Myocyte (in vitro differentiated cells): Measurements from ENCODE around the gene IFNGR1. TPM values are rescaled to one million over a fixed set of nuclear protein-coding genes. Genes with fewer than 3 reads are reported as not detected.

Experiments used
- DNase-seq: peaks from one replicate; pipeline ENCODE4 v3.0.0-alpha.2; 2012; ENCODE audit warnings: low read depth
- total RNA-seq: library from RNA; depleted of rRNA; stranded (reverse); fragments of >200 nt; gene quantifications from 2 replicates; pipeline ENCODE4 v1.2.3, GENCODE V29; 2014

IFNGR1 gene
- total RNA-seq, 1 donor from 2014 or later: 45.4 TPM

- no peak for DNase-seq
Measured at GRCh38 chr6:137177611-137178010, 41.6 kb downstream of the IFNGR1 start.

DNA sequence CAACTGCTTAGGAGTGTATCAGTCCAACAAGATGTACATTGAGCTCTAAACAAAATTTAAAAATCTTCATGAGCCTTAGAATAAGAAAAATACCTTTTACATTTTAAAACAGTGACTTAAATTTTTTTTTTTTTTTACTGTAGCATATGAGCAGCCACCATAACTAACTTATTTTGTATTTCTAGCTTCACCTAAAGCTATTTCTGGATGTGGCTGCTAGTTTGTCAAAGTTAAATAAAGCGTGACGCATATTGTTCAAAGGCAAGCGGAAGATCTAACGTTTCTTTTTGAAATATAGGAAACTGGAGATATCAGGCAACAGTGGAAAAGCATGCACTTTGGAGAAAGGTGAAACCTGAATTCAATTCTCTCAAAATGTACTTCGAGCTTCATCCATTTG, 42.5 kb downstream of the IFNGR1 start:
- DNase-seq: no peak

DNA sequence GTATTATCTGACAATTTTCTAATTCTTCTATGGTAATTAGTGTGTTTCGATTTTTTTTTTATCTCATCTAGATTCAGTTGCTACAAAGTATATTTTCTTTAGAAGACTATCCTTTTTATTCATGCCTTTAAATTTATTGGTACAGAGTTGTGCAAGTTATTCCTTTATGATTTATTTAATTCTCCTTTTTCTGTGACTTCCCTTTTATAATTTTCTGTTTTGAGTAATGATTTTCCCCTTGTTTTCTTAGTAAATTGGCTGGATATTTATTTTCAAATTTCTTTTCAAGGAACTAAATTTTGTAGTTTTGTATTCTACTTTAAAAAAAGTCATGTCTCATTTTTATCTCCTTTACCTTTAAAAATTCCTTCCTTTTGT, 43.3 kb downstream of the IFNGR1 start:
- DNase-seq: no peak

DNA sequence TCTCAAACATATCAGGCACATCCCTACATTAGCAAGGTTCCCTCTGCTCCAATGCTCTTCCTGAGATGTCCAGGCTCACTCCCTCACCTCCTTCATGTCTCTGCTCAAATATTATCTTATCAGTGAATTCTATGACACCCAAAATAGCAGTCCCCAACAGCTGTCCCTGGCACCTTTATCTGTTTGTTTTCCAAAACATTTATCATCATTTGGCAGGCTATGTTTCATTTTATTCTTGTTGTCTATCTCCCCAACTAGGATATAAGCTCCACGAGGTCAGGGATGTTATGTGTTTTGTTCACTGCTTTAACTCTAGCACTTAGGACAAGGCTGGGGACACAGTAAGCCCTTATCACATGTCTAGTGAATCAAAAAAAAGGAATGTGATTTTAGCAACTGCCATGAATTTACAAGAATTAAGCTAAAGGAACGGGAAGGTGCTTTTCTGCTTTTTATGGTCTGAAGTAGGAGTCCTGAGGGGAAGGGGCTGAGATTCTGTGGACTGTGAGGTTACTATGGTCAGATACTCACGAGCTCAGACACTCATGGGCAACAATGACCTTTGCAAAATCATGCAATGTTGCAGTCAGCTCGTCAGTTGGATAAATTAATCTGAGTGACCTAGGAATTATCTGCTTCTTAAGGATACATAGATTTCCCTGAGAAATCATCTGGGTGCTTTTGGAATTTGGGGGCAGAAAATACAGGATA, 43.9 kb downstream of the IFNGR1 start:
- DNase-seq: no peak

DNA sequence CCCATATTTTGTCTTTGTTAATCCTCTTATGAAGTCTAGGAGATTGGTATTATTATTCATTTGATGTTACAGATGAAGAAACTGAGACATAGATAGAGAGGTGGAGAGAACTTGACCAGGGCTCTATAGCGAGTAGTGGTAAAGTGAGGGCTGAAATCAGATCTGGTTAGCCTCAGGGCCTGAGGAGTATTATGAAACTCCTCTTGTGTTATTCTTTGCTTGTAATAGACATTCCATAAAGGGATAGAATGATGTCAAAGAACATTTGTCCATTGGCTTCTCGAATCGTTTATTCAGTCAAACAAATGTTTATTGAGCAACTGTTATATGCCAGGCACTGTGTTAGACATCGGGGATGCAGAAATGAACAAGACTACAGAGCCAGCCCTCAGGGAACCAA, 45.7 kb downstream of the IFNGR1 start, which contains the start of gene IL22RA2:
TSS of gene IL22RA2 (minus strand) at position 144 of the 400 bp plus-strand sequence. CDS start 11,895 bp downstream, outside the sequence.
- DNase-seq: no peak

- no peak for DNase-seq
Measured at GRCh38 chr6:137172734-137173431, 46.3 kb downstream of the IFNGR1 start.

DNA sequence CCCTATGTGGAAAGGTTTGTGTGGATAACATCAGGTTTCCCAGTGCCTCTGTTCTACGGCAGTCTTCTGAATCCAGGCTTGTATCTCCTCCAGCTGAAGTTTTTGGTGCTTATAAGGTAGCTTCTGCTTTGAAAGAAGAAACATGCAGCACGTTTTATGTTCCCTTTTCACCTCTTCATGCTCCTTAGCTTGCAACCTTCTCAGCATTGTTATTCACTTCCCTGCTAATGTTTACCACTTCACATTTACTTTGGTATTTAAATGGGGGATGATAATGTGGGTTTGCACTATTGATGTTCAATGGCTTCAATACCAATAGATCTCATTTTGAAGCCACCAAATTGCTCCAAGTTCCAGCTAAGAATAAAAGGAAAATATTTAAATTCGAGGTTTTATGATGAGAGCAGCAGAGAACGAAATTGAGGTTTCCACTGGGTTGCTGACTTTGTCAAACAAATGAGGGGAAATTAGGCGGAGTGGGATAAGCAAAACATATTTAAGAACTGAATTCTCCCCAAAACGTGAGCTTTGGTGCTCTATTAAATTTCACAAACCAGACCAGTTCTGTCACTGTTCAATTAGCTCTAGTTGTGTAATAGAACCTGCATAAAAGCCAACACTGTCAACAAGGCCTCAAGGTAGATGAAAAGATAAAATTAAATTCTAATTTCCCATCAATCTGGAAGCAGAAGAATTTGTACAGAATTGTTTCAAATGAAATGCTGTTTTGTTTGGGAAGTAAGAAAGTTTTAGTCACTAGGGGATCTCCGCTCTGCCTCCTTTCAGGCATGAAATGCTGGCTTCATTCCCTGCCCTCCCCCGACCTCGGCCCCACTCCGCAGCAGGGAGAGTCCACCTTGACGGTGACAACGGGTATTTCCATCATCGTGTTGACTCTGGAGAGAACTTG, 47.1 kb downstream of the IFNGR1 start:
- DNase-seq: no peak

GRCh38 chr6:137171053-137171374, 48.2 kb downstream of the IFNGR1 start:
- no peak for DNase-seq

DNA sequence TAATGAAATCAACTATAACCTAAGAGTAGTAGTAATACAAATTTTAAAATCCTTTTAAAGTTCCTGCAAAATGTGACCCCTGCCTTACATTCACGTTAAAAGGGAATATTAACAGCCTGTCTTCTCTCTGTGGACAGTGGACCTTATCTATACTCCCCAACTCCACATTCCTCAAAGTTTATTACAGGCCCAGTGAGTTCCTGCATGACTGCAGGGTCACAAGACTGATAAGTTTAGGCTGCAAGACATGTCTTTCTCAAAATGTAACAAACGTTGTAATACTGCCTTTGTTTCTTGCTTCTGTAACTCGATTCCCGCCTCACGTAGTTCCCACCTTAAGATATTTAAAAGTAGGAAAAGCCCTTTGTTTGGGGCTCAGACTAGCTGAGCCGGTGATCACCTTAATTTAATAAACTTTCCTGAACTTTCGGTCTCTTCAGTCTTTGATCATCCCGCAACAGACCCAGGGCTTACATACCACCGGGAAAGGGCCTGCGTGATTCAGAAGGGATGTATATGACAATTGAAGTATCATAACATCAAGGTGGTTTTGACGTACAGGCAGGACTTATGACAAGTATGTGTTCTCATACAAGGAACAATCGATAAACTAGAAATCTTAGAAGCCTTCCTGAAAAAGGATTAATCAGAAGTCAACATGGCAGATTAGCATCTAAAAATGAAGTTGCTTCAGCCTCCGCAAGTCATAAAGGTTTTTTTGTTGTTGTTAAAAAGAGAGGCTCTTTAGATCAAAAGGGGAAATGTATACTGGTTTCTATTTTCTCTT, 48.7 kb downstream of the IFNGR1 start:
- DNase-seq: no peak

GRCh38 chr6:137167702-137168377, 51.3 kb downstream of the IFNGR1 start:
- DNase-seq: no peak

GRCh38 chr6:137166247-137167098, 52.7 kb downstream of the IFNGR1 start:
- no peak for DNase-seq

DNA sequence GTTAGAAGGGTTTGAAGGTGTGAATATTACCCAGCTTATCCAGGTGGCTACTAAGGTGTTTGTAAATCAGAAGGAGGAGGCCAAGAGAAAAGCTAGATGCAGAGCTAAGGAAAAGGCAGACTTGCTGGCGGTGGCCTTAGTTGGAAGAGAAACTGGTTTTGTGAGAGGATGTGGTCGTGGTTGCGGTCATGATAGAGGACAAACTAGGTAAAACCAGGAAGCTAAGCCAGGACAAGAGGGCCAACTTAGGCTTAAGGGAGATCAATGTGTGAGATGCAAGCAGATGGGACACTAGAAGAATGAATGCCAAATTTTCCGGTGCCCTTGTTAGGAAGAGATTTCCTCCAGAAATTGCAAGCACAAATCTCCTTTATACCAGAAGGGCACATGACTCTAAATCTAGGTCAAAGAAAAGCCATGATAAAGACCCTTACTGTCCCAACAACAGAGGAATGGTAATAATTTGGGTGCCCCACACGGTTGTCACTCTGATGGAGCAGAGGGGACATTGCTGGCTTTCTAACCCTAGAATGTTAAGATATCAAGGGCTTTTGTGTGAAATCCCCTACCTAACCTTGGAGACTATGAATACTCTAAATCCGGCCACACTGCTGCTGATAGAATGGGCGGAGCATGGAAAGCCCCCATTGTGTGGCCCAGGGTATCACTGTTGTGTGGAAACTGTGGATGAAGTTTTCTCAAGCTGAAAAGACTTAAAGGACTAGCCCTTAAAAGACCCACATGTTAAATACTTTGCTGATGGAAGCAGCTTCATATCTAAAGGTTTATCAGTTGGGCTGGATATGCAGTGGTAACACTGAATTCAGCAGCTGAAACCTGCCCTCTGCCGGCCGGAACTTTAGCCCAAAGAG, 53.6 kb downstream of the IFNGR1 start:
- no peak for DNase-seq

GRCh38 chr6:137163732-137164318, 55.4 kb downstream of the IFNGR1 start:
- DNase-seq: no peak

DNA sequence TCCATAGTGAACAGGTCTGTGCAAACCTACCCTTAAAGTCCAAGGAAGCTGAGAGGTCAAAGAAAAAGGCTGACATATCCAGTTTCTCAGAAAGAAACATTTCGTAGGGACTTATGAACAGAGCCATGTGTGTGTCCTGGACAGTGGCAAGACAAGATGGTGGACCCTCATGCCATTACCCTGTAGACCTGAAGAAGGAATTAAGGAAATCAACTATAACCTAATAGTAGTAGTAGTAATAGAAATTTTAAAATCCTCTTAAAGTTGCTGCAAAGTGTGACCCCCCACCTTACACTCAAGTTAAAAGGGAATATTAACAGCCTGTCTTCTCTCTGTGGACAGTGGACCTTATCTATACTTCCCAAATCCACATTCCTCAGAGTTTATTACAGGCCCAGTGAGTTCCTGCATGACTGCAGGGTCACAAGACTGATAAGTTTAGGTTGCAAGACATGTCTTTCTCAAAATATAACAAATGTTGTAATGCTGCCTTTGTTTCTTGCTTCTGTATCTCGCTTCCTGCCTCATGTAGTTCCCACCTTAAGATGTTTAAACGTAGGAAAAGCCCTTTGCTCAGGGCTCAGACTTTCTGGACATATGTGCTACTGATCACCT, 56.4 kb downstream of the IFNGR1 start:
- no peak for DNase-seq

- no peak for DNase-seq
Measured at GRCh38 chr6:137161949-137162348, 57.2 kb downstream of the IFNGR1 start.

GRCh38 chr6:137160763-137161162, 58.4 kb downstream of the IFNGR1 start:
- DNase-seq: peak; percentile 75

DNA sequence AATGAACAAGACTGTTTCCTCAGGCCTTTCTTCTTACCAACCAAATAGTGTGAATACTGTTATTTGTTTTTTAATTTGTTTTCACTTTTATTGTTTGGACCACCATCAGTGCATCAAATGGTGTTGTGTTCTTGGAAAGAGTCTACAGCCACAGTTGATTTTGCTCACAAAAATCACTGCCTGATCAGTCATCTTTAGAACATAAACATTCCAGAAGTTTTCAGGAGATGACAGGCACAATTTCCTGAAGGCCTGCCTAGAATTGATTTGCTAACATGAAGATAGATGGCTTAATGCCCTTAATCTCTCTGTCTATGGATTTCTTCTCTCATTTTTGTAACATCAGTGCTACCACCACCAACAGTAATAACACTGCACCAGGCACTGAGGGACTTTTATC, 59.3 kb downstream of the IFNGR1 start:
- DNase-seq: no peak

GRCh38 chr6:137157601-137158000, 61.6 kb downstream of the IFNGR1 start:
- DNase-seq: no peak
